Stomach (tissue), 9 donors: ENCODE results near the gene MSI2. TPM values are rescaled to one million over a fixed set of nuclear protein-coding genes. Genes with fewer than 3 reads are reported as not detected.

Experiments
- DNase-seq, 2 donors: peaks; one replicate each; pipeline versions ENCODE4 v3.0.0 to v3.0.0-alpha.2; 2013 to 2019
- H3K27ac ChIP-seq, 5 donors: fragments of 200-600 bp in 4 of 5; sonication (generic) in 4 of 5; one replicate each; pipeline ENCODE4 v1.5.1; 2013 to 2019; ENCODE audit warnings: mild to moderate bottlenecking in 1 of 5, moderate library complexity in 1 of 5
- H3K27me3 ChIP-seq, 3 donors: fragments of 200-600 bp; sonication (generic); one replicate each; pipeline ENCODE4 v1.5.1; 2017 to 2019; ENCODE audit warnings: mixed run types in 1 of 3
- H3K36me3 ChIP-seq, 4 donors: fragments of 200-600 bp; sonication (generic); 1 replicate in 3 of 4; 2 replicates in 1 of 4; pipeline ENCODE4 v1.5.1; 2016 to 2019
- H3K4me1 ChIP-seq, 4 donors: fragments of 200-600 bp; sonication (generic); one replicate each; pipeline ENCODE4 v1.5.1; 2016 to 2019
- H3K4me3 ChIP-seq, 4 donors: fragments of 200-600 bp; sonication (generic) in 3 of 4; one replicate each; pipeline ENCODE4 v1.5.1; 2016 to 2019; ENCODE audit warnings: mild to moderate bottlenecking in 1 of 4
- H3K9me3 ChIP-seq, 4 donors: fragments of 200-600 bp; sonication (generic); one replicate each; pipeline ENCODE4 v1.5.1; 2016 to 2019
- CTCF ChIP-seq, 7 experiments: fragments of 450-650 bp in 4 of 7; fragments of 200-600 bp in 3 of 7; sonication (generic) in 3 of 7; IDR thresholded peaks; one replicate each; pipeline ENCODE4 v1.5.1; 2016 to 2019; ENCODE audit warnings: antibody characterized with exemption in 7 of 7, control low read depth in 2 of 7, mild to moderate bottlenecking in 1 of 7
- EP300 ChIP-seq: sonication (generic); formaldehyde crosslinking; IDR thresholded peaks from one replicate; pipeline ENCODE4 v1.6.1; 2017; ENCODE audit warnings: antibody characterized with exemption
- POLR2A ChIP-seq, 4 donors: fragments of 450-650 bp; IDR thresholded peaks; one replicate each; pipeline ENCODE4 v1.6.1; 2016; ENCODE audit warnings: antibody characterized with exemption in 4 of 4, control low read depth in 2 of 4, mild to moderate bottlenecking in 1 of 4, moderate library complexity in 1 of 4
- POLR2AphosphoS5 ChIP-seq, 3 donors: sonication (generic); formaldehyde crosslinking; IDR thresholded peaks; one replicate each; pipeline ENCODE4 v1.6.1; 2016; ENCODE audit warnings: antibody characterized with exemption in 3 of 3
- WGBS, 5 donors: extraction: QIAGEN DNeasy Blood & Tissue Kit in 3 of 5; methylation state at CpG; one replicate each; pipeline versions ENCODE4 v1.1.5 to v1.1.7; 2013 to 2018; 5-methylcytosine and 5-hydroxymethylcytosine counted together
- intact Hi-C: fragments of 100-400 bp; cut with DNase I; formaldehyde crosslinking; loops from one replicate; pipeline ENCODE4 v1.15.1; 2023; ENCODE audit warnings: low total_unique reads
- polyA plus RNA-seq, 3 donors: library from polyadenylated mRNA; stranded (reverse); fragments of 200-250 nt; gene quantifications; one replicate each; pipeline ENCODE4 v1.2.3, GENCODE V29; 2013
- small RNA-seq, 4 donors: library from RNA; depleted of rRNA; stranded (forward); fragments of <200 nt; gene quantifications; one replicate each; pipeline ENCODE3, GENCODE V24; 2016
- total RNA-seq, 5 donors: library from RNA; depleted of rRNA; stranded (reverse); fragments of >200 nt; gene quantifications; one replicate each; pipeline versions ENCODE4 v1.1.0 to v1.2.3, GENCODE V29; 2014 to 2016
- donor health status: healthy with polysubstance abuse.
- donor health status: Bipolar disorder and iron deficiency.
- donor health status: healthy.

Gene MSI2
- total and polyA plus RNA-seq, 8 donors, result 8.3 to 72.4 (median 22.9) TPM

GRCh38 chr17:57727630-57728175 lies 471.4 kb downstream of the MSI2 start:
- TF ChIP-seq EP300, result no peak
- no peak for TF ChIP-seq CTCF (IDR thresholded peaks at IDR 0.05)
- TF ChIP-seq POLR2AphosphoS5 (IDR thresholded peaks at IDR 0.05), result no peak
- no peak for TF ChIP-seq POLR2A (IDR thresholded peaks at IDR 0.05)
- H3K36me3 ChIP-seq, result no peaks in the 10 kb centered on the region
- no peak overlapping the region for H3K4me3 ChIP-seq
- peaks cover 0 to 8% (median 0%) of the 10 kb centered on the region in 3 donors for H3K27me3 ChIP-seq
- H3K9me3 ChIP-seq, result no peaks in the 10 kb centered on the region
- DNase-seq, result no peak
- WGBS, 5 donors, result 69 to 79% (median 77%) methylated on average over 7 to 8 of the region's 8 CpGs
- intact Hi-C loops, result no loop called here
- H3K4me1 ChIP-seq, result no peaks in the 10 kb centered on the region
- no peak overlapping the region for H3K27ac ChIP-seq

GRCh38 chr17:57730026-57730701 lies 473.8 kb downstream of the MSI2 start:
- Histone ChIP-seq H3K36me3 (no peaks in the 10 kb centered on the region), H3K9me3 (no peaks in the 10 kb centered on the region), H3K27me3 (peaks cover 0 to 8% (median 0%) of the 10 kb centered on the region in 3 donors), H3K4me3 (no peak overlapping the region), H3K4me1 (no peaks in the 10 kb centered on the region), H3K27ac (no peak overlapping the region)
- intact Hi-C loops, result no loop called here
- DNase-seq, result no peak
- TF ChIP-seq CTCF (IDR thresholded peaks at IDR 0.05), result no peak
- no peak for TF ChIP-seq EP300
- no peak for TF ChIP-seq POLR2AphosphoS5 (IDR thresholded peaks at IDR 0.05)
- WGBS, 5 donors, result 66 to 83% (median 78%) methylated on average over 3 of the region's 3 CpGs

- Histone ChIP-seq H3K4me3 (no peak overlapping the region), H3K27ac (no peak overlapping the region), H3K27me3 (peaks cover 0 to 8% (median 0%) of the 10 kb centered on the region in 3 donors), H3K4me1 (no peaks in the 10 kb centered on the region), H3K9me3 (no peaks in the 10 kb centered on the region), H3K36me3 (no peaks in the 10 kb centered on the region)
- TF ChIP-seq CTCF (IDR thresholded peaks at IDR 0.05) (no peak), EP300 (no peak)
- whole genome bisulfite sequencing, 5 donors, result 69 to 94% (median 86%) methylated on average over 3 of the region's 3 CpGs
- intact Hi-C loops, result no loop called here
- DNase-seq, result peak in 1 of 2 donors; percentile 51
Measured at GRCh38 chr17:57732062-57732461, 475.7 kb downstream of the MSI2 start.

- TF ChIP-seq POLR2A (IDR thresholded peaks at IDR 0.05), result no peak
- TF ChIP-seq POLR2AphosphoS5 (IDR thresholded peaks at IDR 0.05), result no peak
- no peak for TF ChIP-seq EP300
- no peak for TF ChIP-seq CTCF (IDR thresholded peaks at IDR 0.05)
- H3K4me3 ChIP-seq, result no peak overlapping the region
- H3K36me3 ChIP-seq, result no peaks in the 10 kb centered on the region
- intact Hi-C loops, result no loop called here
- no peak for DNase-seq
- no peaks in the 10 kb centered on the region for H3K9me3 ChIP-seq
- no peak overlapping the region for H3K27ac ChIP-seq
- 96 to 99% (median 96%) methylated on average over 2 of the region's 2 CpGs for WGBS, 5 donors
- no peaks in the 10 kb centered on the region for H3K27me3 ChIP-seq
- no peaks in the 10 kb centered on the region for H3K4me1 ChIP-seq
Measured at GRCh38 chr17:57733085-57733484, 476.8 kb downstream of the MSI2 start.

Small RNAs within 50 kb of the gene (small RNA-seq; reads per million reads assigned to genes)
- gene RN7SL449P (0 reads per million in 4 donors), gene RNU7-134P (0 reads per million in 4 donors)

Other genes starting within 250 kb of the MSI2 start
- 100 to 1,000 TPM in 3 of 5 donors, 10 to 100 TPM in 2; 49.6 to 348 (median 127) TPM for gene AKAP1, start 171.3 kb upstream of the MSI2 start, total RNA-seq
- 10 to 100 TPM in 1 of 3 donors, 1 to 10 TPM in 2; 6.6 to 26.2 (median 8.2) TPM for gene AKAP1, start 171.3 kb upstream of the MSI2 start, polyA plus RNA-seq